Measurements from ENCODE around the gene CHD6. TPM values are rescaled to one million over a fixed set of nuclear protein-coding genes. Genes with fewer than 3 reads are reported as not detected.

Gene CHD6
- total RNA-seq, 6 experiments from 2014 or later, result 24.7 to 28.9 (median 27.1) TPM

DNA sequence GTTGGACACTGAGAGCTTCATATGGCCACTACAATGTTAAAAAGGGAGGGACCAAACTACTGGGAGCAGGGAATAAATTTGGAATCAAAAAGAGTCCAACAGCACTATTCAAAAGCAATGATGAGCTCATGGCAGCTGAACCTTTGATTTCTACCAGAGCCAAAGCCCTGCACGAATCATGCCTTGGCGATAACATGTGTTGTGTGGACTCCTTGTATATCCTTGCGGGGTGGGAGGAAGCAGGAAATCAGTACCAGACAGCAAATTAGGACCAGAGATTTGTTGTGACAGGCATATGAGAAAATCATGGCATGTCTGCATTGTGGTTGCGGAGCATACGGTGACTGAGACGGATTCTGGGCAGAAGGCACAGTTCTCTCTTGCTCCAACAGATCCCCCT, 166.0 kb downstream of the CHD6 start:
- no peaks in the 10 kb centered on the region for H3K27me3 Mint-ChIP-seq (ENCODE audit: insufficient read depth)
- H3K9me3 Mint-ChIP-seq, result no peaks in the 10 kb centered on the region
- TF ChIP-seq, protein P1, sequence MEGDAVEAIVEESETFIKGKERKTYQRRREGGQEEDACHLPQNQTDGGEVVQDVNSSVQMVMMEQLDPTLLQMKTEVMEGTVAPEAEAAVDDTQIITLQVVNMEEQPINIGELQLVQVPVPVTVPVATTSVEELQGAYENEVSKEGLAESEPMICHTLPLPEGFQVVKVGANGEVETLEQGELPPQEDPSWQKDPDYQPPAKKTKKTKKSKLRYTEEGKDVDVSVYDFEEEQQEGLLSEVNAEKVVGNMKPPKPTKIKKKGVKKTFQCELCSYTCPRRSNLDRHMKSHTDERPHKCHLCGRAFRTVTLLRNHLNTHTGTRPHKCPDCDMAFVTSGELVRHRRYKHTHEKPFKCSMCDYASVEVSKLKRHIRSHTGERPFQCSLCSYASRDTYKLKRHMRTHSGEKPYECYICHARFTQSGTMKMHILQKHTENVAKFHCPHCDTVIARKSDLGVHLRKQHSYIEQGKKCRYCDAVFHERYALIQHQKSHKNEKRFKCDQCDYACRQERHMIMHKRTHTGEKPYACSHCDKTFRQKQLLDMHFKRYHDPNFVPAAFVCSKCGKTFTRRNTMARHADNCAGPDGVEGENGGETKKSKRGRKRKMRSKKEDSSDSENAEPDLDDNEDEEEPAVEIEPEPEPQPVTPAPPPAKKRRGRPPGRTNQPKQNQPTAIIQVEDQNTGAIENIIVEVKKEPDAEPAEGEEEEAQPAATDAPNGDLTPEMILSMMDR (IDR thresholded peaks at IDR 0.05), result no peak
- H3K4me1 Mint-ChIP-seq (ENCODE audit: low read depth), result peaks cover 14% of the 10 kb centered on the region
- peaks cover 54% of the 10 kb centered on the region for H3K36me3 Mint-ChIP-seq (ENCODE audit: low read depth)
- H3K4me3 Mint-ChIP-seq, result no peak overlapping the region
- H3K27ac Mint-ChIP-seq, result no peak overlapping the region
- no peak for DNase-seq

DNA sequence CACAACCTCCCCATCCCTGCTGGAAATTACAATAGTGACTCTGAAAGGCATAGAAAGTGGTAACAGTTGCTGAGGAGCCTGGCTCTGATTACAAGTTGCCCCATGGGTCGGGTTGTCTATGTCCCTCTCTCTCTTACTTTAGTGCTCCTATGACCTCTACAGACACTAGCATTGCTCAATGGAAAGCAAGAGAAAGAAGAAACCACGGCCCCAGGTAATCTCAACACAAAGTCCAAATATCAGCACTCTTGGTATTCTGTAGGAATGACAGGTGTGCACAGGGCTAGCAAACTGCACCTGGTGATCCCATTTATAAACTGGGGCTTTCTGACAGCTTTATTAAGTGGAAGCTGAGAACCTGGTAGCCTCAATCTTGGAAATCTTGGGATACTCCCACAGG, 171.2 kb downstream of the CHD6 start:
- peaks cover 57% of the 10 kb centered on the region for H3K36me3 Mint-ChIP-seq (ENCODE audit: low read depth)

DNA sequence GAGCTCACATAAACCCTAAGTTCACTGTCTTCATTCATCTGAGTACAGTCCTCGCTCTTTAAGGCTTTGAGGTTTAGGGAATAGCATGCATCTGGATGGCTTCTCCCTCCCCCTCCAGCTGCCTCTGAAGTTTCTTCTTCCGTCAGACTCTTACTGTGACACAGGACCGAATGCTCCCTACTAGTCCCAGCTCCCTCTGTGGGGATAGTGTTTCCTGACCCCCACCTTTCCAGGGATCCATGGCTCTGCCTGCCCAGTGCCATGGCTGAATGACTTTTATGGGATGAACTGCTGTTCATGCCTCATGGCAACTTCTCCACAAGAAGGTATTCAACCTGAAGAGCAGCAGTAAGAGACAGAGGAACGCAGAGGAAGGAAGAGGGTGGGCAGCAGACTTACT, 171.7 kb downstream of the CHD6 start:
- H3K36me3 Mint-ChIP-seq (ENCODE audit: low read depth), result peaks cover 59% of the 10 kb centered on the region
- no peaks in the 10 kb centered on the region for H3K4me1 Mint-ChIP-seq (ENCODE audit: low read depth)
- no peak overlapping the region for H3K27ac Mint-ChIP-seq
- H3K9me3 Mint-ChIP-seq, result no peaks in the 10 kb centered on the region
- H3K4me3 Mint-ChIP-seq, result no peak overlapping the region
- TF ChIP-seq, protein P1 (IDR thresholded peaks at IDR 0.05), result no peak
- no peak for DNase-seq
- no peaks in the 10 kb centered on the region for H3K27me3 Mint-ChIP-seq (ENCODE audit: insufficient read depth)

More for the DNA sequence above, 171.2 kb downstream of the CHD6 start:
- TF ChIP-seq, protein P1 (IDR thresholded peaks at IDR 0.05), result no peak
- Mint-ChIP-seq H3K9me3 (no peaks in the 10 kb centered on the region), H3K4me3 (no peak overlapping the region), H3K27me3 (ENCODE audit: insufficient read depth) (no peaks in the 10 kb centered on the region), H3K27ac (no peak overlapping the region), H3K4me1 (ENCODE audit: low read depth) (no peaks in the 10 kb centered on the region)
- no peak for DNase-seq

DNA sequence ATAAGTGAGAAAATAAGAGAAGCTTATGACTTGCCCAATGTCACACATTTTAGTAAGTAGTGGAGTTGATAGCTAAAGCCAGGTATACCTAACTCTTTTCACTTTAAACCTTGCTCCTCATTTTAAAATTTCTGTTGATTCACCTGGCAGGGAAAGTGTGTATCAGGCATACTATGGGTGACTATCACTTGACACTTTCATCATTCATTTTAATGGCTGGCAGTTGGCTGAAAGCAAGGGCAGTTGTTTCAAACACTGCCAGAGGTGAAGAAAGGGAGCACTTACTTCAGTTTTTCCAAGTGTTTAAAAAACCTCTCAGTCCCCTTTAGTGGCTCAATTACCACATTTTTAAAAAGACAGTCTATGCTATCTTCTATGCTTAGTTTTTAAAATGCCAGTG, 173.4 kb downstream of the CHD6 start:
- Mint-ChIP-seq H3K4me1 (ENCODE audit: low read depth) (no peaks in the 10 kb centered on the region), H3K4me3 (no peak overlapping the region), H3K9me3 (no peaks in the 10 kb centered on the region), H3K27me3 (ENCODE audit: insufficient read depth) (no peaks in the 10 kb centered on the region), H3K27ac (no peak overlapping the region), H3K36me3 (ENCODE audit: low read depth) (peaks cover 51% of the 10 kb centered on the region)
- TF ChIP-seq, protein P1 (IDR thresholded peaks at IDR 0.05), result no peak
- DNase-seq, result no peak

DNA sequence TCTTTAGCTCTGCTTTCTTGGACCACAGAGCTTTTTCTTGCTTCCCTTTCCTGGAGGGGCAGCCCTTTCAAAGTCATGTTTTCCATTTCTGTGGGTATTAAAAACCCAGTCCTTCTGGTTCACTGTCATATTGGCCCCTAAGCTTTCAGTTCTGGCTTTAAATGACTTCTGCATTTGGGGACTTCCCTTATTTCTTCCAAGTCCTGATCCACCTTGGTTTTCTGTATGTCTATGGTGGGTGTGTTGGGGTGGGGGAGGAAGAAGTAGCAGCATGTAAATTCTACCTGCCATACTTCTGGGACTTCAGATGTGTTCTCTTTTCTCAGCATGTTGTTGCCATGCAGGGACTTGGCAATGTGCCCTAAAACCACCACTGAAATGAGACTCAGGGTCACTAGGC, 174.5 kb downstream of the CHD6 start:
- no peaks in the 10 kb centered on the region for H3K4me1 Mint-ChIP-seq (ENCODE audit: low read depth)
- peaks cover 61% of the 10 kb centered on the region for H3K36me3 Mint-ChIP-seq (ENCODE audit: low read depth)
- H3K9me3 Mint-ChIP-seq, result no peaks in the 10 kb centered on the region
- TF ChIP-seq, protein P1 (IDR thresholded peaks at IDR 0.05), result no peak
- H3K27ac Mint-ChIP-seq, result no peak overlapping the region
- H3K27me3 Mint-ChIP-seq (ENCODE audit: insufficient read depth), result no peaks in the 10 kb centered on the region
- no peak overlapping the region for H3K4me3 Mint-ChIP-seq
- DNase-seq, result no peak

DNA sequence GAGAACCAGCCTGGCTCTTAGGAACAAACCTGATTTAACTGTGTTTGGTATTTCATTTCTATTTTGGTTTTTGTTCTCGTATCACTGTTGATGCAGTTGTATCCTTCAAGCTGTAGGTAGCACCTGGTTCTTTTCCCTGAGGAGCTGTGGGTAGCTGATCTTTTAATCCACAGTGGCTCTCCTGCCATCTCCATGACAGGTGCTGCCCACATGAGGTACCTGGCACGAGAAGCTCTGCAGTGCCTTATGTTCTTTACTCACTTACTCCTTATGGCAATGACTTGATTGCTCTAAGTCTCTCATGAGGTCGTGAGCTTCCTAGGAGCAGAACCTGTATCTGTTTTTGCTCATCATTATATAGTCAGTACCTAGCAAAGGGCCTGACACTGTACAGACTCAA, 177.3 kb downstream of the CHD6 start:
- DNase-seq, result no peak
- Mint-ChIP-seq H3K27ac (no peak overlapping the region), H3K36me3 (ENCODE audit: low read depth) (peaks cover 61% of the 10 kb centered on the region), H3K27me3 (ENCODE audit: insufficient read depth) (no peaks in the 10 kb centered on the region; the same call in 1 of the 2 replicates), H3K9me3 (no peaks in the 10 kb centered on the region; the same call in 1 of the 2 replicates), H3K4me1 (ENCODE audit: low read depth) (peaks cover 24% of the 10 kb centered on the region), H3K4me3 (no peak overlapping the region)
- TF ChIP-seq, protein P1 (IDR thresholded peaks at IDR 0.05), result no peak

All from HFFc6 (cell line).